ENCODE measurements around the gene GRK7. TPM values are rescaled to one million over a fixed set of nuclear protein-coding genes. Genes with fewer than 3 reads are reported as not detected.

GRK7 gene
- total and polyA plus RNA-seq, 9 of the 15 experiments (the other 6 are each of a cell fraction or from before 2014, with no cell fraction given) = 0.01 to 0.08 (median 0.04) TPM; not detected in 3

DNA sequence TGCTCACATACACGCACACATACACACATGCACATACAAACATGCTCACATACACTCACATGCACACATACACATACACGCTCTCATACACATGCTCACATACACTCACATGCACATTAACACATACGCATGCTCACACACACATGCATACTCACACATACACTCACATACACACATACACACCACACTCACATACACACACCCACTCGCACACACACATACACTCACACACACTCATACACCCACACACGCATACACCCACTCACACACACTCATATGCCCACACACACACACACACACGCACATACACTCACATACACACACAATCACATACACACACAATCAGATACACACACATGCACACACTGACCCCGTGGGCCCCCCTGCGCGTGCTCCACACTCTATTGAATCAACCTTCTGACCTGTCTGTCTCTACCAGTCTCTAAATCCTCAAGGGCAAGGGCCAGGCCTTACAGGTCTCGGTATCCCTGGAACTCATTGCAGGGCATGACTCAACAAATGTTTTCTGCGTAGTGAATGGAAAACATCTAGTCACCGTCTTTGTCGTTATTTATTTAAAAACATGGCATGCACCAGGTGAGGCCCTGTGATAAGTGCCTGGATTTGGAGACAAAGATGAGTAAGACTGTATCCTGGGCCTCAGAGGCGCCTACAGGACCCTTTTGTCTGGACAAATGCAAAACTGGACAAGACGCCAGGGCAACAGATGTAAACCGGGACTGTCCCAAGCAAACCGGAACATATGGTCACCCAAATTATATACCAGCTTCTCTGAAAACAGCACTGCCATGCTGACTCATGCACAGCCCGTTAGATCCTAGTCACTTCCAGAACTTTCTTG is 41.8 kb downstream of the GRK7 start (continued):
- TF ChIP-seq FIP1L1 (IDR thresholded peaks at IDR 0.05; ENCODE audit: low read depth, low read length, poor library complexity, severe bottlenecking) (no peak), MLLT1 (IDR thresholded peaks at IDR 0.05) (peak; percentile 94 to 96), ZNF583 (CRISPR knock-in tag; IDR thresholded peaks at IDR 0.05) (no peak), MED1 (CRISPR knock-in tag; IDR thresholded peaks at IDR 0.05; ENCODE audit: borderline replicate concordance) (no peak), ESRRA (IDR thresholded peaks at IDR 0.05; ENCODE audit: borderline replicate concordance, low read depth) (peak; percentile 78), ZNF311 (CRISPR knock-in tag; IDR thresholded peaks at IDR 0.05) (no peak), YY1 (IDR thresholded peaks at IDR 0.05; ENCODE audit: borderline replicate concordance in 1 of 3, control insufficient read depth in 1 of 3, extremely low read depth in 1 of 3, insufficient read depth in 3 of 3, insufficient read length in 1 of 3, insufficient replicate concordance in 2 of 3, low read depth in 1 of 3, low read length in 2 of 3) (peak in 1 of 3 experiments; percentile 37), ELF2 (CRISPR knock-in tag; IDR thresholded peaks at IDR 0.05) (no peak), RB1 (IDR thresholded peaks at IDR 0.05; ENCODE audit: low read depth) (no peak), NR4A1 (CRISPR knock-in tag; IDR thresholded peaks at IDR 0.05) (no peak), NR4A1 (tag; IDR thresholded peaks at IDR 0.05) (peak; percentile 78; the same call in 1 of the 2 replicates), PHF8 (IDR thresholded peaks at IDR 0.05; ENCODE audit: borderline replicate concordance, low read length) (no peak; the same call in 1 of the 2 replicates), THAP12 (CRISPR knock-in tag; IDR thresholded peaks at IDR 0.05) (peak; percentile 57; the same call in 1 of the 2 replicates), NCOR1 (IDR thresholded peaks at IDR 0.05) (peak; percentile 96), ZNF212 (CRISPR knock-in tag; IDR thresholded peaks at IDR 0.05) (no peak), KDM1A (IDR thresholded peaks at IDR 0.05) (peak; percentile 99), ZC3H4 (CRISPR knock-in tag; IDR thresholded peaks at IDR 0.05; ENCODE audit: borderline replicate concordance) (peak; percentile 59; the same call in 1 of the 2 replicates), MYBL2 (IDR thresholded peaks at IDR 0.05; ENCODE audit: low read depth) (peak; percentile 55), MYBL2 (CRISPR knock-in tag; IDR thresholded peaks at IDR 0.05; ENCODE audit: borderline replicate concordance) (no peak), NCOA1 (IDR thresholded peaks at IDR 0.05; ENCODE audit: low read depth) (peak; percentile 94), HDAC3 (IDR thresholded peaks at IDR 0.05; ENCODE audit: borderline replicate concordance, partially characterized antibody) (peak; percentile 91), MCM5 (IDR thresholded peaks at IDR 0.05; ENCODE audit: low read depth) (no peak; the same call in 1 of the 2 replicates)
- TF ChIP-seq, protein P1, sequence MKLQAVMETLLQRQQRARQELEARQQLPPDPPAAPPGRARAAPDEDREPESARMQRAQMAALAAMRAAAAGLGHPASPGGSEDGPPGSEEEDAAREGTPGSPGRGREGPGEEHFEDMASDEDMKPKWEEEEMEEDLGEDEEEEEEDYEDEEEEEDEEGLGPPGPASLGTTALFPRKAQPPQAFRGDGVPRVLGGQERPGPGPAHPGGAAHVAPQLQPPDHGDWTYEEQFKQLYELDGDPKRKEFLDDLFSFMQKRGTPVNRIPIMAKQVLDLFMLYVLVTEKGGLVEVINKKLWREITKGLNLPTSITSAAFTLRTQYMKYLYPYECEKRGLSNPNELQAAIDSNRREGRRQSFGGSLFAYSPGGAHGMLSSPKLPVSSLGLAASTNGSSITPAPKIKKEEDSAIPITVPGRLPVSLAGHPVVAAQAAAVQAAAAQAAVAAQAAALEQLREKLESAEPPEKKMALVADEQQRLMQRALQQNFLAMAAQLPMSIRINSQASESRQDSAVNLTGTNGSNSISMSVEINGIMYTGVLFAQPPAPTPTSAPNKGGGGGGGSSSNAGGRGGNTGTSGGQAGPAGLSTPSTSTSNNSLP (IDR thresholded peaks at IDR 0.05; ENCODE audit: borderline replicate concordance, low read depth, low read length) = peak; percentile 37; the same call in 1 of the 2 replicates

Data from K562 (cell line).